Cardiac fibroblast (primary cell): Measurements from ENCODE around the gene AFF3.

Source experiments
- DNase-seq, 2 donors: peaks; one replicate each; pipeline versions ENCODE4 v3.0.0 to v3.0.0-alpha.2; 2010; ENCODE audit warnings: low read depth in 2 of 2
- H3K4me3 ChIP-seq, 2 donors: replicated peaks in 1 of 2; 1 replicate in 1 of 2; 2 replicates in 1 of 2; pipeline ENCODE4 v1.5.1; 2011; ENCODE audit warnings: low read depth in 2 of 2, low read length in 2 of 2, mild to moderate bottlenecking in 2 of 2, moderate library complexity in 1 of 2
- CTCF ChIP-seq: IDR thresholded peaks from one replicate; pipeline ENCODE4 v1.5.1; 2011; ENCODE audit warnings: low read depth, mild to moderate bottlenecking, low read length, inconsistent platforms

Gene AFF3

DNA sequence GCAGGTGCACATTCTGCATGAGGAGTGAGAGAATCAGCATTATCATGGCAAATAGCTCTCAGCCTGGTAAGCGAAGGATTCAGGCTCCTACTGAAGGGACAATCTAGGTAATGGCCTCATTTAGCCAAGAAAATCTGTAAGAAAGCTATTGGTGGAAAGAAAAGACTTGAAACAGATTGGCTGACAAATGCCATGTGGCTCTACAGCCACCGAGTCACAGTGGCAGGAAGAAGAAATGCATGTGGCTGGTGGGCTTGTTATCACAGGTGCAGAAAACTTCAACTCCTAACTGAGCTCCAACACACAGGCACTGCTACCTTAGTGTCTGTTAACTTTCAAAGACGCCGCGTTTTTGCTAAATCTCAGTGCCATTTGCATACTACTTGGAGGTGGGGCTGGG, 592.0 kb downstream of the AFF3 start:
- no peak for DNase-seq
- no peak for TF ChIP-seq CTCF
- H3K4me3 ChIP-seq: no peak overlapping the region

- DNase-seq: no peak
- TF ChIP-seq CTCF: no peak
These were observed 596.8 kb downstream of the AFF3 start for GRCh38 chr2:99545604-99546003.

DNA sequence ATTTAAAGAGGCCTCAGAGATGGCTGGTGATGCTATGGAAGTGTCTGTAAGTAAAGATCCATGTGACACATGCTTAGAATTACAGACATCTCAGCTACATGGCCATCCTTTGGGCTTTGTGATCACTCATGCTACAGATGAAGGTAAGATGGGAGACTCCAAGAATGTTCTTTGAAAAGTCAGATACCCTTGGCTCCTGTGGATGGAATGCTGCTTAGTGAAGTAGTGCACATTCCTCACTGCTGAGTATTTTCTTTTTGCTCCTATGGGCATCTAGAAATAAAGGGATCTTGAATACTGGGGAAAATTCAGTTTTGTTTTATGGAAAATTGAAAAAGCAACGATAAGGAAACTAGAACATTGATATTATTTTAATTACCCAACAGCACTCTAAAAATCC, 597.3 kb downstream of the AFF3 start:
- TF ChIP-seq CTCF: no peak
- no peak overlapping the region for H3K4me3 ChIP-seq
- no peak for DNase-seq

More at GRCh38 chr2:99545604-99546003, 596.8 kb downstream of the AFF3 start:
- H3K4me3 ChIP-seq: no peak overlapping the region

DNA sequence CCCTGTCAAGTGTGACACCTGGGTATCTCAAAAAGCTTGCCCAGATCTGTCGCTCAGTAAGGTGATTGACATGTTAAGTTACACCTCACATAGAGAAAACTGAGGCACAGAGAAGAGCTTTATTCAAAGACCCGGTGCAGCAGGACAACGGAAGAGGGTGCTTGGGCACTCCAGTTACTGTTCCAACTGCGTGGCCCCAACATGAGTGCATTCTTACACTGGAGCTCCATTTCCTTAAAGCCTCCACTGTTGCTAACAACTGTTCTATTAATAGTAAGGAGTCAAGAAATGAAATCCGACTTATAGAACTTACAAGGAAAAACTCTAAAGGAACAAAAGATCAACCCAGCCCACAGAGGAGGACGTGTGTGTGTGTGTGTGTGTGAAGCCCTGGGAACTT, 597.8 kb downstream of the AFF3 start:
- H3K4me3 ChIP-seq: no peak overlapping the region
- no peak for DNase-seq
- TF ChIP-seq CTCF: no peak

DNA sequence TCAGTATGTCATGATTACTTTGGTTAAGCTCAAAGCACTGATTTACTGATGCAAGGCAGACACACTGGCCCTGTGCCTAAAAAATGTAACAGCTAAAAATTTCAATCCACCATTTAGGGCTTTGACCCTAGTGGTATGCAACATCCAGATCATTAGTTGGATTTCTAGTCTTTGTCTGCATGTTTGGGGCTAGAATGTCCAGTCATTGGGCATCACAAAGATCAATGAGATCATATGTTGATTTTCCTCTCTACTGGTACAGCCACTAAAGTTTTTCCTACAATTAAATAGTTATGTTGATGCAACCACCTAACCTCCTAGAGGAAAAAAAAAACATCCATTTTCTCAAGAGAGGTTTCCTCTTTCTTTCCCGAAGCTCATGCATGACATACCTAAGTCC, 599.1 kb downstream of the AFF3 start:
- no peak for DNase-seq
- no peak for TF ChIP-seq CTCF
- H3K4me3 ChIP-seq: no peak overlapping the region

- no peak for DNase-seq
These were observed 604.4 kb downstream of the AFF3 start for GRCh38 chr2:99537910-99538485.

More at GRCh38 chr2:99537910-99538485, 604.4 kb downstream of the AFF3 start:
- H3K4me3 ChIP-seq: no peak overlapping the region
- TF ChIP-seq CTCF: no peak
